ENCODE results near the gene SPIN2B.

SPIN2B gene

DNA sequence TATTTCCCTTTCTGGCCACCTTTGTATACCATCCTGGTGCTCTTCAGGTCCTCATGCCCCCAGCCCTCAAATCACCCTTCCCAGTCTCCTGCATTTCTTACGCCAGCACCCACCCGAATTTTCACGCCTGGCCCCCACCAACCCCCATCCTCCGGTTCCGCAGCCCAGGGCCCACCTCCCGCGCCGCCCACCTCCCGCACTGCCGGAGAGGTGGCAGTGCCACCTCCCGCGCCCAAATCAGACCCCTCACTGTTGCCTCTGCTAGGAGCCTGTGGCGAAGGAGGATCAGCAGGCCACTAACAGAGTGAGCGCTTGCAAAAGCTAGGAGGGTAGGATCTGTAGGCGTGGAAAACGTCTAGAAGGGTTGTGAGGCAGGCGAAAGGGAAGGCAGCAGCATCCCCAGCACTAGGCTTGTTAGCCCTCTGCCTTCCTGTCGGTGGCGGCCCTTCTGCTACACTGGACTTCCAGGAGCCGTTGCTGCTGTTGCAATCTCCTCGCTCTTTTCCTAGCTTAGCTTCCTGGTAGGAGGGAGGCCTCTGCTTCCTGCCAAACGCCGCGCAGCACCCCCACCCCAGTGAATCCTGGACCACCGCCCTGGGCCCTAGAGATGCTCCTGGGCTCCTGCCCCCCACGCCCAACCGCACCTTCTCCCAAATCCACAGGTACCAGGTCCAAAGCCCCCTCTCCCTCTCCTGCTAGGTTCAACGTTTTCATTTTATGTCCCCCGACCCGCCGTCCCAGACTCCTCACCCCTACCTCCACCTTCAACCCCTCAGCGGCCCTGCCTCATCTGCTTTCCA lies 51.0 kb downstream of the SPIN2B start:
- no peak for DNase-seq
